Glutamatergic neuron (in vitro differentiated cells): ENCODE measurements around the gene HSPG2. TPM values are rescaled to one million over a fixed set of nuclear protein-coding genes. Genes with fewer than 3 reads are reported as not detected.

Experiments used
- DNase-seq: peaks from one replicate; pipeline ENCODE4 v3.0.0; 2022
- H3K27ac Mint-ChIP-seq: one replicate; pipeline ENCODE4 v1.8.0; 2020; ENCODE audit warnings: mild to moderate bottlenecking, mixed read lengths, inconsistent platforms; ENCODE audit not compliant: unreplicated experiment
- H3K27me3 Mint-ChIP-seq: one replicate; pipeline ENCODE4 v1.8.0; 2020; ENCODE audit warnings: mild to moderate bottlenecking, moderate library complexity, mixed read lengths, inconsistent platforms; ENCODE audit not compliant: unreplicated experiment
- H3K36me3 Mint-ChIP-seq: one replicate; pipeline ENCODE4 v1.8.0; 2020; ENCODE audit warnings: mild to moderate bottlenecking, mixed read lengths, inconsistent platforms; ENCODE audit not compliant: unreplicated experiment
- H3K4me1 Mint-ChIP-seq: one replicate; pipeline ENCODE4 v1.8.0; 2020; ENCODE audit warnings: mild to moderate bottlenecking, low read depth, mixed read lengths, inconsistent platforms; ENCODE audit not compliant: unreplicated experiment
- H3K4me3 Mint-ChIP-seq: one replicate; pipeline ENCODE4 v1.8.0; 2020; ENCODE audit warnings: mild to moderate bottlenecking, mixed read lengths, inconsistent platforms; ENCODE audit not compliant: unreplicated experiment
- H3K9me3 Mint-ChIP-seq: one replicate; pipeline ENCODE4 v1.8.0; 2020; ENCODE audit warnings: mild to moderate bottlenecking, moderate library complexity, mixed read lengths, inconsistent platforms; ENCODE audit not compliant: unreplicated experiment
- CTCF ChIP-seq: fragments of 200-600 bp; sonication (generic); IDR thresholded peaks from one replicate; pipeline ENCODE4 v1.5.0; 2021; ENCODE audit not compliant: partially characterized antibody, unreplicated experiment
- total RNA-seq: library from RNA; stranded (reverse); fragmentation: NEBNext Ultra II Directional; extraction: Animal tissue kit (Norgen Biotek cat#: 25700); gene quantifications from one replicate; pipeline ENCODE4 v1.2.1, GENCODE V29; 2021; ENCODE audit not compliant: unreplicated experiment

Gene HSPG2
- total RNA-seq, 1 donor from 2014 or later, result 3.3 TPM

GRCh38 chr1:21937372-21938121 lies 437 bp upstream of the HSPG2 start:
- Mint-ChIP-seq H3K4me3 (peak overlapping the region; percentile 90), H3K27ac (peak overlapping the region; percentile 36), H3K36me3 (no peaks in the 10 kb centered on the region), H3K9me3 (peaks cover 4% of the 10 kb centered on the region), H3K4me1 (peaks cover 7% of the 10 kb centered on the region), H3K27me3 (peaks cover 8% of the 10 kb centered on the region)
- DNase-seq, result peak; percentile 81
- no peak for TF ChIP-seq CTCF

DNA sequence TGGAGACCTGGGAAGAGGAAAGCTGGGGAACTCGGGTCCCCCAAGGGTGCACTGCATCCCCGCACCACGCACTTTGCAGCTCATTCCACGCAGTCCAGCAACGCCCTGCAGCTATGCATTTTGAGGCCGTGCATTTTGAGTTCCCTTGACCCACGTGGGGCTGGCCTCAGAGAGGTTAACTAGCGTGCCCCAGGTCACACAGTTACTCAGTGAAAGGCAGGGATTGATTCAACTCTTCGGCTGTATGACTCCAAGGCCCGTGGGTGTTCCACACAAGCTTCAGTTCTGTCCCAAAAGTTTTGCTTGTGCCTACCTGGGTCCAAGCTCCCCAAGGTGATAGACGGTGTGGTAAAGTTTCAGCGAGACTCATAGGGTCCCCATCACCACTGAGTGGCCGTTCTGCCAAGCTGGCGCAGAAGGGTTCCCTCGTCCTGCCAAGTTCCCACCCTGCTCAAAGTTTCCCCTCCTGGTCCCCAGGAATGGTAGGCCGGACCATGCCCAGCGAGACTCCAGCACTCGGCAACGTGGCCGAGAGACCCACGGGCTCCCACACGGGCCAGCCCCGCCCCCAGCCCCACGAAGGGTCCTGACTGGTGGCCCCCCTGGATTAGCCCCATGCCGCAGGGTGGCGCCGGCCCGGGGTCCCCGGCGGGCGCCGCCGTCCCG lies 611 bp downstream of the HSPG2 start:
- DNase-seq, result no peak
- Mint-ChIP-seq H3K4me1 (peaks cover 7% of the 10 kb centered on the region), H3K27me3 (peaks cover 10% of the 10 kb centered on the region), H3K9me3 (peaks cover 4% of the 10 kb centered on the region), H3K36me3 (no peaks in the 10 kb centered on the region), H3K4me3 (peak overlapping the region; percentile 46), H3K27ac (no peak overlapping the region)
- no peak for TF ChIP-seq CTCF

DNA sequence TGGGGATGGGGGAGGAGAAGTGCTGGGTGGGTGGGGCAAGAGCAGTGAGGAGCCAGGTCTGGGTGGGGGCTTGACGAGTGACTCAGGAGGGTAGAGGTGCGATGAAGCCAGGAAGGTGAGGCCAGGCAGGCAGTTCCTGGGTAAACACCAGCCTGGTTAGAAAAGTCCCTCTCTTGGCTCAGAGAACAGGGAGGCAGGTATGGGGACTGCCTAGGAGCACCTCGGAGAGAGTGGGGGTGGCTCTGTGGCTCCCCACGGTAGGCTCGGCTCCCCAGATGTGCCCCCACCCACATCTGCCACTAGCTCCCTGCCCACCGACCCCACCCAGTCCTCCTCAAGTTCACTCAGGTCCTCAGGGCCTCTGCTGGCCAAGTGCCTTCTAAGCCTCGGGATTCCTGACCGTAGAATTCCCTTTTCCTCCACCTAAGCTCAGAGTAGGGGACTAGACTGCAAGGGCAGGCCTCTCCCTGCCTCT lies 1.2 kb downstream of the HSPG2 start:
- peaks cover 7% of the 10 kb centered on the region for H3K4me1 Mint-ChIP-seq
- no peak for DNase-seq
- H3K36me3 Mint-ChIP-seq, result no peaks in the 10 kb centered on the region
- H3K27me3 Mint-ChIP-seq, result peaks cover 8% of the 10 kb centered on the region
- TF ChIP-seq CTCF, result no peak
- peaks cover 4% of the 10 kb centered on the region for H3K9me3 Mint-ChIP-seq
- H3K27ac Mint-ChIP-seq, result no peak overlapping the region
- H3K4me3 Mint-ChIP-seq, result no peak overlapping the region

DNA sequence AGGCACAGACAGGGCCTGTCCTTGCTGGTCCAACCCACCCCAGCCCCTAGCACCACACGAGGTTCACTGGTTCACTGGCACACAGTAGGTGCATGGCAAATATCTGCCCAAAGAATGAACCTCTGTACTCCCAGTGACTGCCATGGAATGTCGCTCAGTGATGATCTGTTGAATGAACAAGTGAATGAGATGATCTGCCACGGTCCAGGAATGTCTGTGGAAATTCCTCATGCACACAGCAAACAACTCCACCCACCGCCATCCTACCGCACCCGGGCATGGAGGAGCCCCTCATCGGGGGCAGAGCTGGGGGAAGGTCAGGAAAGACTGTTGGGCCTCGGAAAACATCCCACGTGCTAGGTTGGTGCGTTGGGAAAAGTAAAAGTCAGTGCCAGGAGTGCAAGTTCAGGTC lies 1.7 kb downstream of the HSPG2 start:
- Mint-ChIP-seq H3K27me3 (peaks cover 8% of the 10 kb centered on the region), H3K4me1 (peaks cover 7% of the 10 kb centered on the region), H3K36me3 (no peaks in the 10 kb centered on the region), H3K27ac (no peak overlapping the region), H3K4me3 (peak overlapping the region; percentile 64), H3K9me3 (peaks cover 4% of the 10 kb centered on the region)
- TF ChIP-seq CTCF, result no peak
- no peak for DNase-seq
